ENCODE results near the gene SLC45A2.

SLC45A2 gene

GRCh38 chr5:34005681-34006080, 21.2 kb upstream of the SLC45A2 start:
- DNase-seq, result no peak

GRCh38 chr5:34005211-34005610, 20.7 kb upstream of the SLC45A2 start:
- no peak for DNase-seq

DNA sequence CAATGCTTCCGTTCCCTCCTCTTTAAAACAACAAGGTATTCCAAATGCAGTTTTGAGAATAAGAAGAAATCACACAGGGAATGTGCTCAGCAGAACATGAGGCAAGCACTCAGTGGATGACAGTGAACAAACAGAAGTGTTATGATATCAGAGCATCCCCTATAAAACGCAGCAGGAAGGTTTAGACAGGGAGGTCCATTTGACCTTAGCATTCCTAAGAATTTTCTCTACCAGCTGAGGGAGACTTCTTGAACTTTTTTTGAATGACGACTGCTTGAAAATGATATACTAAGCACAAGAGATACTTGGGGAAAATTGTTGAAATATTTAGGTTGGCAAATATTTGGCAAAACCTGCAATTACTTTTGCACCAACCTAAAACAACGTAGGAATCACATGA, 19.4 kb upstream of the SLC45A2 start:
- DNase-seq, result no peak

GRCh38 chr5:34002629-34003328, 18.3 kb upstream of the SLC45A2 start:
- no peak for DNase-seq

- DNase-seq, result no peak
These were observed 16.8 kb upstream of the SLC45A2 start for GRCh38 chr5:34001241-34001841.

DNA sequence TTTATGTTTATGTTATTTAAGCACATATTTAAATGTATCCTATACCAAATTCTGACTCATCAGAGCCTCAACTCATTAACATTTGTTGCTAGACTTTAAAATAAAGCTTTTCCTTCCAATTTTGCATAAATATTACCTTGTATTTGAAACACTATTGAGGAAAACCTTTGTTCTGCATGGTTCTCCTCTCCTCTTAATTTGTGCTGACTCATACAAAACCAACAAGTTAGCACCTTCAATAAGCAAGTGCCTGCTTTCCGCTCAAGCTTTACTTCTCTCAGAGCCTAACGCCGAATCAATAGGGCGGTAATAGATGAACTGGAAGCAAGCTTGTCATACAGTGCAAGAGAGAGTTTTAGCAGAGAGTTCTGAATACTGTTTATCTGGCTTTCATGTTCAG, 15.5 kb upstream of the SLC45A2 start:
- DNase-seq, result no peak

GRCh38 chr5:33997331-33997983, 13.0 kb upstream of the SLC45A2 start:
- no peak for DNase-seq

- no peak for DNase-seq
These were observed 11.4 kb upstream of the SLC45A2 start for GRCh38 chr5:33995865-33996264.

DNA sequence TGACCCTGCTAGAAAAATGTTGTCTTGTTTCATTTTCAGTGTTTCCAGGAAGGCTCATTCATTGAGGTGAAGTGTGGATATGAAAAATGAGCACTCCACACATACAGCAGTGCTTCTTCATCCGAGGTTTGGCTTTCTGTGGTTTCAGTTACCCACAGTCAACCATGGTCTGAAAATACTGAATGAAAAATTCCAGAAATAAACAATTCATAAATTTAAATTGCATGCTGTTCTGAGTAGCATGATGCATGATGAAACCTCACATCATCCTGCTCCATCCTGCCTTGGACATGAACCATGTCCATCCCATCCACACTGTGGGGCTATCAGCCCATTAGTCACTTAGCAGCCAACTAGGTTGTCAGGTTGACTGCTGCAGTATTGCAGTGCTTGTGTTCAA, 10.4 kb upstream of the SLC45A2 start:
- DNase-seq, result no peak

GRCh38 chr5:33992864-33993263, 8.4 kb upstream of the SLC45A2 start:
- no peak for DNase-seq

- DNase-seq, result no peak
These were observed 954 bp upstream of the SLC45A2 start for GRCh38 chr5:33985447-33985846.

- no peak for DNase-seq
These were observed 315 bp downstream of the SLC45A2 start for GRCh38 chr5:33984178-33984577.

DNA sequence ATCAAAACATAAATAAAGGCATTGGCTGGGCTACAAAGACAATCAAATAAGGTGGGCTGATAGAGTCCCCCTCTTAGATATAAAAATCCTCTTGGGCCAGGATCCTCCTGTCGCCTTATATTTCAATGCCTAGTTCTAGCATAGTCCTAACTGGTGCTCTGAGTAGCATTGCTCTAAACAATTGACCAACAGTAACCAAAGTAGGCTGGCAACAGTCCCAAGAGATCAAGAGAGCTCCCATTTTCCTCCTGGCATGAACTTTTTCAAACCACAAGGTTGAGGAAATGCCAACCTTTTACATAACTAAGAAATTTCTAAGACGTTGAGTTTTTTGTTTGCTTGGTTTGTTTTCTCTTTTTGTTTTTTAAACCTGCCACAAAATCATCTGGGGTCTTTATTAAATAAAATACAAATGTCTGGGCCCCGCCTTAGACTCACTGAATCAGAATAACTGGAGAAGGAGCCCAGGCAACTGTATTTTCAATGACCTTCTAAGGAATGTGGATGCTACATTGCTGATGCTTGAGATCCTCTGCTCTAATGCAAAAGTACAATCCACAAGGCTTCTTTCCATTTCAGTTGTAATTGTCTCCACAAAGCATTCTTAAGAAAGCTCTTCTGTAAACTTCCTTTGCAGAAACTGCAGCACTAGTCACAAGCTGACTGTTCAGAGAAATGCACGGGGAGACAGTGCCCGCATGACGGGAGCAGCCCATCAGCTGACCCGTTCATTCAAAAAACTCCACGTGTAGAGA, 2.9 kb downstream of the SLC45A2 start:
- DNase-seq, result no peak

- no peak for DNase-seq
These were observed 4.5 kb downstream of the SLC45A2 start for GRCh38 chr5:33980030-33980429.

- no peak for DNase-seq
These were observed 6.2 kb downstream of the SLC45A2 start for GRCh38 chr5:33978306-33978705.

DNA sequence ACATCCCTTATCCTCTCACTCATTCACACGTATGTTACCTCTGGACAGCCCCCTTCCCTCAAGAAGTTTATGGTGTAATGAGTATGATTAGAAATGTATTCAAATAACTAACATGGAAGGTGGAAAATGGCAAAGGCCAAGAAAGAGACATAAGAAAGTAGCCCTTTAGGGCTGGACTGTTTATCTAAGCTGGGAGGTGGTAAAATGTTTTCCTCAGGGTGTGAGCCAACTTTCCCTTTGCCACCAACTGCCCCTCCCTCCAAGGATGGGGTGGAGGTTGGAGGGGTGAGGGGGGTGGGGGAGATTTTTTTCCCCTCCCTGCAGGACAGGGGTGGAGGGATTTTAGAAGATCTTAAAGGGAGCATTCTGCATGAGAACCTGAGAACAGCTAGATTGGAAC, 8.2 kb downstream of the SLC45A2 start:
- DNase-seq, result no peak

- DNase-seq, result no peak
These were observed 8.6 kb downstream of the SLC45A2 start for GRCh38 chr5:33975852-33976251.

- DNase-seq, result no peak
These were observed 11.2 kb downstream of the SLC45A2 start for GRCh38 chr5:33973271-33973670.

- DNase-seq, result no peak
These were observed 14.7 kb downstream of the SLC45A2 start for GRCh38 chr5:33969572-33970452.

DNA sequence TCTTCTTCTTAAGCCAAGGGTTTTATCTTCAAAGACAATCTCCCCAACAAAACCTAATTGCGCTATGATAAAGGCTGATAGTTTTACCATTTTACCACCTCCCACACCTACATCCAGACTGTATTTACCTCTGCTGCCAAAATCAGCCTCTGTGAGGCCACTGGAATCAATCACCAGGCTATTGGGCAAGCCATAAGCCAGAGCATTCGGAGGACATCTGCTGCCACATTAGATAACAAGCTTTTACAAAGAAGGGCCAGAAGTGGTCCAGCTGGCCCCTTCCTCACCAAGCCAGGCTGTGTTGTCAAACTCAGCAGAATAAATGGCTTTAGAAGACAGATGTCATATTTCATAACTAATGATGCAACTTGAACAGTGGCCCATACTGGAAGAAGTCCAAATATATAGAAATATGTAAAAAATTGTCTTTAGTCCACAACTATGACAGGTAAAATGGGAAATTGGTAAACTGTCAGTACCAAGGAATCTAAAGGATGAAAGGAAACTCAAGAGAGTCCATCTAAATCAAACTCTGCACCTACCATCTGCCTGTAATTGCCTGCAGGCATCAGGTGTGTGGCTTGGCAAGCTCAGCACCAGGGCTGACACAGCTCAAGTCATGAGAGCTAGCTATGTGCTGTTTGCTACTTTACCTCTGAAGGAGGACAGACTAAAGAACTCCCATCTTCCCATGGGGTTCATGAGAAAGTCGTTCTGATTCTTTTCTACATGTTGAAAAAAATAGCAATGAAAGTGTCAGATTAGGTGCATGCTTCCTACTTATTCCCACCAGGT, 16.1 kb downstream of the SLC45A2 start:
- DNase-seq, result no peak

- no peak for DNase-seq
These were observed 17.7 kb downstream of the SLC45A2 start for GRCh38 chr5:33966805-33967204.
